ENCODE results near the gene NASP.

GRCh38 chr1:45612941-45613579 is 29.2 kb downstream of the NASP start:
- TF ChIP-seq TBP (CRISPR knock-in tag; IDR thresholded peaks at IDR 0.05) (no peak), STAT6 (CRISPR knock-in tag; IDR thresholded peaks at IDR 0.05; ENCODE audit: borderline replicate concordance) (no peak), CREM (IDR thresholded peaks at IDR 0.05) (no peak), CREM (CRISPR knock-in tag; IDR thresholded peaks at IDR 0.05) (no peak), SMAD9 (CRISPR knock-in tag; IDR thresholded peaks at IDR 0.05) (no peak), NR3C1 (CRISPR knock-in tag; IDR thresholded peaks at IDR 0.05) (no peak), HOXA7 (CRISPR knock-in tag; IDR thresholded peaks at IDR 0.05) (no peak), CTCF (CRISPR knock-in tag; IDR thresholded peaks at IDR 0.05) (no peak), MAFF (IDR thresholded peaks at IDR 0.05; ENCODE audit: low read depth, low read length) (no peak), ZHX1 (CRISPR knock-in tag; IDR thresholded peaks at IDR 0.05; ENCODE audit: low read depth) (no peak), ZNF589 (CRISPR knock-in tag; conservative IDR thresholded peaks at IDR 0.05) (no peak), POLR2AphosphoS2 (IDR thresholded peaks at IDR 0.05; ENCODE audit: low read depth, low read length) (no peak; the same call in 1 of the 2 replicates), ZNF10 (CRISPR knock-in tag; IDR thresholded peaks at IDR 0.05; ENCODE audit: borderline replicate concordance, low read depth) (no peak)

All from HepG2 (cell line).